ENCODE results near the gene EME2.

The EME2 gene

GRCh38 chr16:1765826-1766225 is 6.8 kb upstream of the EME2 start:
- no peak for TF ChIP-seq USF1 (IDR thresholded peaks at IDR 0.05)
- no peak for TF ChIP-seq REST (IDR thresholded peaks at IDR 0.05; ENCODE audit: low read depth)
- TF ChIP-seq EGR1 (IDR thresholded peaks at IDR 0.05) = no peak
- TF ChIP-seq CEBPB (IDR thresholded peaks at IDR 0.05) = no peak
- TF ChIP-seq CREB1 (IDR thresholded peaks at IDR 0.05; ENCODE audit: low read depth) = no peak
- no peak for TF ChIP-seq ZBTB7A (IDR thresholded peaks at IDR 0.05; ENCODE audit: low read depth)
- no peak for TF ChIP-seq TAF1 (IDR thresholded peaks at IDR 0.05; ENCODE audit: low read depth)
- no peak for TF ChIP-seq FOXM1 (IDR thresholded peaks at IDR 0.05; ENCODE audit: borderline replicate concordance, low read depth)
- no peak for TF ChIP-seq TCF12 (IDR thresholded peaks at IDR 0.05; ENCODE audit: low read depth)
- TF ChIP-seq EP300 (IDR thresholded peaks at IDR 0.05; ENCODE audit: borderline replicate concordance) = no peak
- no peak for TF ChIP-seq TEAD4 (IDR thresholded peaks at IDR 0.05)
- TF ChIP-seq RAD21 (IDR thresholded peaks at IDR 0.05; ENCODE audit: low read depth) = no peak
- no peak for TF ChIP-seq MAX (IDR thresholded peaks at IDR 0.05)
- no peak for TF ChIP-seq YY1 (IDR thresholded peaks at IDR 0.05; ENCODE audit: low read depth)

GRCh38 chr16:1766231-1766630 is 6.4 kb upstream of the EME2 start:
- TF ChIP-seq CREB1 (IDR thresholded peaks at IDR 0.05; ENCODE audit: low read depth) (no peak), ZBTB7A (IDR thresholded peaks at IDR 0.05; ENCODE audit: low read depth) (no peak), MAX (IDR thresholded peaks at IDR 0.05) (no peak), CEBPB (IDR thresholded peaks at IDR 0.05) (no peak), FOXM1 (IDR thresholded peaks at IDR 0.05; ENCODE audit: borderline replicate concordance, low read depth) (no peak), NFIC (IDR thresholded peaks at IDR 0.05) (no peak), TAF1 (IDR thresholded peaks at IDR 0.05; ENCODE audit: low read depth) (no peak), YY1 (IDR thresholded peaks at IDR 0.05; ENCODE audit: low read depth) (no peak)

- TF ChIP-seq RAD21 (IDR thresholded peaks at IDR 0.05; ENCODE audit: low read depth) = no peak
- no peak for TF ChIP-seq EP300 (IDR thresholded peaks at IDR 0.05; ENCODE audit: borderline replicate concordance)
Measured at GRCh38 chr16:1766701-1767100, 5.9 kb upstream of the EME2 start.

GRCh38 chr16:1767116-1767994 is 5.3 kb upstream of the EME2 start:
- TF ChIP-seq CREB1 (IDR thresholded peaks at IDR 0.05; ENCODE audit: low read depth) (no peak), FOXM1 (IDR thresholded peaks at IDR 0.05; ENCODE audit: borderline replicate concordance, low read depth) (no peak), ZBTB7A (IDR thresholded peaks at IDR 0.05; ENCODE audit: low read depth) (no peak)

- TF ChIP-seq ZBTB7A (IDR thresholded peaks at IDR 0.05; ENCODE audit: low read depth) = no peak
- no peak for TF ChIP-seq TCF12 (IDR thresholded peaks at IDR 0.05; ENCODE audit: low read depth)
- no peak for TF ChIP-seq REST (IDR thresholded peaks at IDR 0.05; ENCODE audit: low read depth)
- TF ChIP-seq NFIC (IDR thresholded peaks at IDR 0.05) = no peak
- no peak for TF ChIP-seq TAF1 (IDR thresholded peaks at IDR 0.05; ENCODE audit: low read depth)
- TF ChIP-seq MAX (IDR thresholded peaks at IDR 0.05) = no peak
- no peak for TF ChIP-seq TEAD4 (IDR thresholded peaks at IDR 0.05)
- no peak for TF ChIP-seq YY1 (IDR thresholded peaks at IDR 0.05; ENCODE audit: low read depth)
Measured at GRCh38 chr16:1768061-1768766, 4.4 kb upstream of the EME2 start.

GRCh38 chr16:1768767-1769401 is 3.7 kb upstream of the EME2 start:
- TF ChIP-seq MAX (IDR thresholded peaks at IDR 0.05) (no peak), NFIC (IDR thresholded peaks at IDR 0.05) (no peak), CREB1 (IDR thresholded peaks at IDR 0.05; ENCODE audit: low read depth) (no peak), TAF1 (IDR thresholded peaks at IDR 0.05; ENCODE audit: low read depth) (no peak), TEAD4 (IDR thresholded peaks at IDR 0.05) (no peak), FOXM1 (IDR thresholded peaks at IDR 0.05; ENCODE audit: borderline replicate concordance, low read depth) (no peak), CEBPB (IDR thresholded peaks at IDR 0.05) (no peak), YY1 (IDR thresholded peaks at IDR 0.05; ENCODE audit: low read depth) (no peak)

Measured in Ishikawa (cell line).